HepG2 (cell line): ENCODE results near the gene PDIA4. TPM values are rescaled to one million over a fixed set of nuclear protein-coding genes. Genes with fewer than 3 reads are reported as not detected.

Source experiments
- CHD2 ChIP-seq: IDR thresholded peaks from 2 replicates; pipeline ENCODE4 v1.6.1; 2011; ENCODE audit warnings: low read depth, low read length, improper control_type of control experiment
- FOXC1 ChIP-seq: sonication (generic); formaldehyde crosslinking; IDR thresholded peaks from 2 replicates; pipeline ENCODE4 v1.8.0; 2022; ENCODE audit warnings: mild to moderate bottlenecking, missing genetic modification reagents, borderline replicate concordance
- FOXK2 ChIP-seq: fragments of 450-650 bp; IDR thresholded peaks from 2 replicates; pipeline ENCODE4 v1.6.1; 2016
- JUN ChIP-seq: sonication (generic); formaldehyde crosslinking; IDR thresholded peaks from 2 replicates; pipeline ENCODE4 v1.4.0; 2020; ENCODE audit warnings: mild to moderate bottlenecking, missing genetic modification reagents
- KDM5B ChIP-seq: sonication (generic); formaldehyde crosslinking; IDR thresholded peaks from 2 replicates; pipeline ENCODE4 v1.4.0; 2020; ENCODE audit warnings: missing genetic modification reagents, mild to moderate bottlenecking, borderline replicate concordance
- PHF8 ChIP-seq: sonication (generic); formaldehyde crosslinking; IDR thresholded peaks from 2 replicates; pipeline ENCODE4 v1.5.0; 2020; ENCODE audit warnings: missing genetic modification reagents
- TBL1XR1 ChIP-seq: fragments of 150-350 bp; IDR thresholded peaks from 2 replicates; pipeline ENCODE4 v1.6.1; 2014; ENCODE audit warnings: borderline replicate concordance, low read length; ENCODE audit not compliant: partially characterized antibody
- ZFP41 ChIP-seq: sonication (generic); formaldehyde crosslinking; IDR thresholded peaks from 2 replicates; pipeline ENCODE4 v1.4.0; 2020; ENCODE audit warnings: mild to moderate bottlenecking, missing genetic modification reagents, borderline replicate concordance
- ZMYM3 ChIP-seq: sonication (generic); formaldehyde crosslinking; IDR thresholded peaks from 2 replicates; pipeline ENCODE4 v1.5.1; 2020; ENCODE audit warnings: mild to moderate bottlenecking, missing genetic modification reagents
- ZNF101 ChIP-seq: sonication (generic); formaldehyde crosslinking; IDR thresholded peaks from 2 replicates; pipeline ENCODE4 v1.4.0; 2020; ENCODE audit warnings: mild to moderate bottlenecking, low read depth, missing genetic modification reagents, borderline replicate concordance
- ZNF24 ChIP-seq: fragments of 450-650 bp; IDR thresholded peaks from 2 replicates; pipeline ENCODE4 v1.6.1; 2017; ENCODE audit warnings: antibody characterized with exemption, mild to moderate bottlenecking
- ZNF530 ChIP-seq: sonication (generic); formaldehyde crosslinking; IDR thresholded peaks from 2 replicates; pipeline ENCODE4 v1.5.0; 2020; ENCODE audit warnings: low read depth, mild to moderate bottlenecking, missing genetic modification reagents
- ZSCAN21 ChIP-seq: sonication (generic); formaldehyde crosslinking; IDR thresholded peaks from 2 replicates; pipeline ENCODE4 v1.8.0; 2022; ENCODE audit warnings: mild to moderate bottlenecking, missing genetic modification reagents, moderate library complexity, borderline replicate concordance
- polyA plus RNA-seq, 8 experiments: library from polyadenylated mRNA; depleted of rRNA in 3 of 8; stranded (reverse) in 7 of 8; unstranded in 1 of 8; fragments of >200 nt; fragmentation: Illumina TruSeq in 4 of 8; extraction: Trizol in 4 of 8; gene quantifications; 2 replicates each; pipeline versions ENCODE4 v1.2.1 to v1.2.3, GENCODE V29; 2011 to 2016; ENCODE audit warnings: low read depth in 4 of 8, missing spikeins in 1 of 8, mixed read lengths in 1 of 8; ENCODE audit not compliant: insufficient read depth in 1 of 8
- total RNA-seq, 5 experiments: library from RNA; depleted of rRNA; stranded (reverse); fragments of >200 nt; fragmentation: Illumina TruSeq; extraction: Trizol; gene quantifications; 2 replicates each; pipeline ENCODE4 v1.2.3, GENCODE V29; 2016; ENCODE audit warnings: low read depth in 1 of 5
- TF ChIP-seq, protein P1 (sequence below): IDR thresholded peaks from 2 replicates; pipeline ENCODE4 v1.4.0; 2020; ENCODE audit warnings: mild to moderate bottlenecking, missing genetic modification reagents
- TF ChIP-seq, protein P2 (sequence below): IDR thresholded peaks from 2 replicates; pipeline ENCODE4 v1.6.1; 2012; ENCODE audit warnings: inconsistent platforms
- TF ChIP-seq, protein P3 (sequence below): sonication (generic); formaldehyde crosslinking; conservative IDR thresholded peaks from 2 replicates; pipeline ENCODE4 v1.4.0; 2020; ENCODE audit warnings: missing genetic modification reagents
- TF ChIP-seq, protein P4 (sequence below): sonication (generic); formaldehyde crosslinking; IDR thresholded peaks from 2 replicates; pipeline ENCODE4 v1.4.0; 2020; ENCODE audit warnings: missing genetic modification reagents
- TF ChIP-seq, protein P5 (sequence below): sonication (generic); formaldehyde crosslinking; IDR thresholded peaks from 2 replicates; pipeline ENCODE4 v1.5.0; 2020; ENCODE audit warnings: missing genetic modification reagents, mild to moderate bottlenecking, borderline replicate concordance

PDIA4 gene
- total and polyA plus RNA-seq, 2 of the 13 experiments (the other 11 are each of a cell fraction or from before 2014, with no cell fraction given) = 278 to 402 TPM

DNA sequence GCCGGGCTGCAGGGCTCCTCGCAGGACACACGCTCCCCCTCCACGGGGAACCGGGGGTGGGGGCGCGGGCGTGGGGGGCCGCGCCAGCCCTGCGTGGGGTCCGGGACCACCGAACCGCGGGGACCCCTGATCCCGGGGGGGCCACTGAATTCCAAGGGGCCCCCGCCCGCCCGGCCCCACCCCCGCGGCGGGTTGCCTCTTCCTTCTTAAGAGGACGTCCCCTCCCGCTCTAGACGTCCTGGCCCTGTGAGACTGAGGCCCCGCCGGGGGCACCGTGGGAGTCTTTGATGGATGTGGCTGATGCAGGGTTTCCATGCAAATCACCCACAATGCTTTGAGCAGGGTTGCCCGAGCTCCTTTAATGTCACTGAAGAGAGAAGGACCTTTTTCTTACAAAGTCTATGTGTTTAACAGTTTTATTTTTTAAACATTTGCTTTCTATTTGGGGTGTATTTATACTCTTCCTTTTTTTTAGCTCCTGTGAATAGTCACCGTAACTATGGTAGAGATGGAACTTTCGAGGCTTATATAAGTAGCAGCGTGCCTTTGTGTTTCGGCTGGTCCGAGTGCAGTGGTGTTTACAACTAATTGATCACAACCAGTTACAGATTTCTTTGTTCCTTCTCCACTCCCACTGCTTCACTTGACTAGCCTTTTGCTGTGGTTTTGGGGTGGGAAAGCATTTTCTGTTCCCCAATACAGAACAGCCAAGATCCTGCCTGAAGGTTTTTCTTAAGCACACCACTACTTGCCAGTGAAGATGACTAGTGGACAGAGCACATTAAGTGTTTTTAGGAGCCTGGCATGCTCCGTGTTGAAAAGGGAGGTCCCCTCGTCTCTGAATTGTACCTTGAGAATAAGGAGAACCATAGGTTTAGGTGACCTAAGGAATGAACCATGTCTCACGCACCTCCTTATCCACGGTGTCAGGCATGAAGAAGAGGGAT, 44.8 kb downstream of the PDIA4 start (continued):
- TF ChIP-seq, protein P1, sequence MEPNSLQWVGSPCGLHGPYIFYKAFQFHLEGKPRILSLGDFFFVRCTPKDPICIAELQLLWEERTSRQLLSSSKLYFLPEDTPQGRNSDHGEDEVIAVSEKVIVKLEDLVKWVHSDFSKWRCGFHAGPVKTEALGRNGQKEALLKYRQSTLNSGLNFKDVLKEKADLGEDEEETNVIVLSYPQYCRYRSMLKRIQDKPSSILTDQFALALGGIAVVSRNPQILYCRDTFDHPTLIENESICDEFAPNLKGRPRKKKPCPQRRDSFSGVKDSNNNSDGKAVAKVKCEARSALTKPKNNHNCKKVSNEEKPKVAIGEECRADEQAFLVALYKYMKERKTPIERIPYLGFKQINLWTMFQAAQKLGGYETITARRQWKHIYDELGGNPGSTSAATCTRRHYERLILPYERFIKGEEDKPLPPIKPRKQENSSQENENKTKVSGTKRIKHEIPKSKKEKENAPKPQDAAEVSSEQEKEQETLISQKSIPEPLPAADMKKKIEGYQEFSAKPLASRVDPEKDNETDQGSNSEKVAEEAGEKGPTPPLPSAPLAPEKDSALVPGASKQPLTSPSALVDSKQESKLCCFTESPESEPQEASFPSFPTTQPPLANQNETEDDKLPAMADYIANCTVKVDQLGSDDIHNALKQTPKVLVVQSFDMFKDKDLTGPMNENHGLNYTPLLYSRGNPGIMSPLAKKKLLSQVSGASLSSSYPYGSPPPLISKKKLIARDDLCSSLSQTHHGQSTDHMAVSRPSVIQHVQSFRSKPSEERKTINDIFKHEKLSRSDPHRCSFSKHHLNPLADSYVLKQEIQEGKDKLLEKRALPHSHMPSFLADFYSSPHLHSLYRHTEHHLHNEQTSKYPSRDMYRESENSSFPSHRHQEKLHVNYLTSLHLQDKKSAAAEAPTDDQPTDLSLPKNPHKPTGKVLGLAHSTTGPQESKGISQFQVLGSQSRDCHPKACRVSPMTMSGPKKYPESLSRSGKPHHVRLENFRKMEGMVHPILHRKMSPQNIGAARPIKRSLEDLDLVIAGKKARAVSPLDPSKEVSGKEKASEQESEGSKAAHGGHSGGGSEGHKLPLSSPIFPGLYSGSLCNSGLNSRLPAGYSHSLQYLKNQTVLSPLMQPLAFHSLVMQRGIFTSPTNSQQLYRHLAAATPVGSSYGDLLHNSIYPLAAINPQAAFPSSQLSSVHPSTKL (CRISPR knock-in tag) = no peak; the same call in 1 of the 2 replicates
- TF ChIP-seq, protein P2, sequence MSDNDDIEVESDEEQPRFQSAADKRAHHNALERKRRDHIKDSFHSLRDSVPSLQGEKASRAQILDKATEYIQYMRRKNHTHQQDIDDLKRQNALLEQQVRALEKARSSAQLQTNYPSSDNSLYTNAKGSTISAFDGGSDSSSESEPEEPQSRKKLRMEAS = peak; percentile 33; the same call in 1 of the 2 replicates
- TF ChIP-seq ZNF530 (CRISPR knock-in tag) (no peak), ZFP41 (CRISPR knock-in tag) (no peak), JUN (CRISPR knock-in tag) (no peak), ZNF24 (peak; percentile 93), PHF8 (CRISPR knock-in tag) (no peak), FOXC1 (CRISPR knock-in tag) (no peak), ZMYM3 (no peak), CHD2 (no peak), ZNF101 (CRISPR knock-in tag) (no peak), FOXK2 (peak; percentile 36; the same call in 1 of the 2 replicates), KDM5B (no peak), TBL1XR1 (no peak), ZSCAN21 (CRISPR knock-in tag) (no peak)
- TF ChIP-seq, protein P3, sequence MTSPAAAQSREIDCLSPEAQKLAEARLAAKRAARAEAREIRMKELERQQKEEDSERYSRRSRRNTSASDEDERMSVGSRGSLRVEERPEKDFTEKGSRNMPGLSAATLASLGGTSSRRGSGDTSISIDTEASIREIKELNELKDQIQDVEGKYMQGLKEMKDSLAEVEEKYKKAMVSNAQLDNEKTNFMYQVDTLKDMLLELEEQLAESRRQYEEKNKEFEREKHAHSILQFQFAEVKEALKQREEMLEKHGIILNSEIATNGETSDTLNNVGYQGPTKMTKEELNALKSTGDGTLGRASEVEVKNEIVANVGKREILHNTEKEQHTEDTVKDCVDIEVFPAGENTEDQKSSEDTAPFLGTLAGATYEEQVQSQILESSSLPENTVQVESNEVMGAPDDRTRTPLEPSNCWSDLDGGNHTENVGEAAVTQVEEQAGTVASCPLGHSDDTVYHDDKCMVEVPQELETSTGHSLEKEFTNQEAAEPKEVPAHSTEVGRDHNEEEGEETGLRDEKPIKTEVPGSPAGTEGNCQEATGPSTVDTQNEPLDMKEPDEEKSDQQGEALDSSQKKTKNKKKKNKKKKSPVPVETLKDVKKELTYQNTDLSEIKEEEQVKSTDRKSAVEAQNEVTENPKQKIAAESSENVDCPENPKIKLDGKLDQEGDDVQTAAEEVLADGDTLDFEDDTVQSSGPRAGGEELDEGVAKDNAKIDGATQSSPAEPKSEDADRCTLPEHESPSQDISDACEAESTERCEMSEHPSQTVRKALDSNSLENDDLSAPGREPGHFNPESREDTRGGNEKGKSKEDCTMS (CRISPR knock-in tag) = no peak
- TF ChIP-seq, protein P4, sequence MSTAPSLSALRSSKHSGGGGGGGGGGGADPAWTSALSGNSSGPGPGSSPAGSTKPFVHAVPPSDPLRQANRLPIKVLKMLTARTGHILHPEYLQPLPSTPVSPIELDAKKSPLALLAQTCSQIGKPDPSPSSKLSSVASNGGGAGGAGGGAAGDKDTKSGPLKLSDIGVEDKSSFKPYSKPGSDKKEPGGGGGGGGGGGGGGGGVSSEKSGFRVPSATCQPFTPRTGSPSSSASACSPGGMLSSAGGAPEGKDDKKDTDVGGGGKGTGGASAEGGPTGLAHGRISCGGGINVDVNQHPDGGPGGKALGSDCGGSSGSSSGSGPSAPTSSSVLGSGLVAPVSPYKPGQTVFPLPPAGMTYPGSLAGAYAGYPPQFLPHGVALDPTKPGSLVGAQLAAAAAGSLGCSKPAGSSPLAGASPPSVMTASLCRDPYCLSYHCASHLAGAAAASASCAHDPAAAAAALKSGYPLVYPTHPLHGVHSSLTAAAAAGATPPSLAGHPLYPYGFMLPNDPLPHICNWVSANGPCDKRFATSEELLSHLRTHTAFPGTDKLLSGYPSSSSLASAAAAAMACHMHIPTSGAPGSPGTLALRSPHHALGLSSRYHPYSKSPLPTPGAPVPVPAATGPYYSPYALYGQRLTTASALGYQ = no peak
- TF ChIP-seq, protein P5, sequence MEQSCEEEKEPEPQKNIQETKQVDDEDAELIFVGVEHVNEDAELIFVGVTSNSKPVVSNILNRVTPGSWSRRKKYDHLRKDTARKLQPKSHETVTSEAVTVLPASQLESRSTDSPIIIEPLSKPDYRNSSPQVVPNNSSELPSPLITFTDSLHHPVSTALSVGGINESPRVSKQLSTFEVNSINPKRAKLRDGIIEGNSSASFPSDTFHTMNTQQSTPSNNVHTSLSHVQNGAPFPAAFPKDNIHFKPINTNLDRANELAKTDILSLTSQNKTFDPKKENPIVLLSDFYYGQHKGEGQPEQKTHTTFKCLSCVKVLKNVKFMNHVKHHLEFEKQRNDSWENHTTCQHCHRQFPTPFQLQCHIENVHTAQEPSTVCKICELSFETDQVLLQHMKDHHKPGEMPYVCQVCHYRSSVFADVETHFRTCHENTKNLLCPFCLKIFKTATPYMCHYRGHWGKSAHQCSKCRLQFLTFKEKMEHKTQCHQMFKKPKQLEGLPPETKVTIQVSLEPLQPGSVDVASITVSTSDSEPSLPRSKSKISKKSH (CRISPR knock-in tag) = no peak
